HAP-1 (cell line): ENCODE measurements around the gene ANAPC2.

Experiments
- DNase-seq, 2 experiments: peaks; one replicate each; pipeline ENCODE4 v3.0.0-alpha.2; 2016 to 2020; ENCODE audit warnings: low spot score in 2 of 2
- H3K27me3 ChIP-seq: fragments of 250-450 bp; sonication (Bioruptor Pico); 2 replicates; pipeline ENCODE4 v1.5.1; 2020; ENCODE audit warnings: low read depth, mild to moderate bottlenecking, moderate library complexity
- H3K36me3 ChIP-seq: fragments of 250-450 bp; sonication (Bioruptor Pico); replicated peaks from 2 replicates; pipeline ENCODE4 v1.5.1; 2020; ENCODE audit warnings: mild to moderate bottlenecking
- H3K4me1 ChIP-seq: fragments of 250-450 bp; sonication (Bioruptor Pico); 2 replicates; pipeline ENCODE4 v1.5.1; 2020; ENCODE audit warnings: mild to moderate bottlenecking
- H3K4me3 ChIP-seq: fragments of 250-450 bp; sonication (Bioruptor Pico); 2 replicates; pipeline ENCODE4 v1.5.1; 2020; ENCODE audit warnings: mild to moderate bottlenecking, moderate library complexity
- H3K9me3 ChIP-seq: fragments of 250-450 bp; sonication (Bioruptor Pico); 2 replicates; pipeline ENCODE4 v1.5.1; 2020; ENCODE audit warnings: mild to moderate bottlenecking, moderate library complexity
- in situ Hi-C: fragments of 300-500 bp; cut with MboI; formaldehyde crosslinking; loops from 3 replicates; pipeline ENCODE4 v1.14.3; 2020; ENCODE audit warnings: low sequenced_read_pairs, inconsistent platforms, mixed read lengths

ANAPC2 gene

GRCh38 chr9:137188490-137189296 lies at the start of gene ANAPC2, which contains the start of gene SSNA1:
ANAPC2 (minus strand) TSS chr9:137188560; CDS start chr9:137188532, 28 bp downstream.
SSNA1 (plus strand) TSS chr9:137188676; CDS start chr9:137188727, 51 bp downstream.
- Histone ChIP-seq H3K4me3 (peak within 1 kb of the TSS; percentile 100), H3K9me3 (no peaks in the 10 kb centered on the region), H3K36me3 (peaks cover 34% of the 10 kb centered on the region), H3K27me3 (no peaks in the 10 kb centered on the region), H3K4me1 (peaks cover 18% of the 10 kb centered on the region)
- DNase-seq: peak; percentile 72 to 94
- in situ Hi-C loops: no loop called here

GRCh38 chr9:137236936-137237421 lies 48.6 kb upstream of the ANAPC2 start:
- Histone ChIP-seq H3K4me1 (peaks cover 11% of the 10 kb centered on the region), H3K36me3 (peaks cover 8% of the 10 kb centered on the region), H3K9me3 (no peaks in the 10 kb centered on the region), H3K4me3 (peak overlapping the region; percentile 8; the same call in 1 of the 2 replicates), H3K27me3 (no peaks in the 10 kb centered on the region)
- no peak for DNase-seq
- in situ Hi-C loops: loop anchor here (25.0 kb wide), 1 partner anchor 450 kb away; the partner anchor contains the start of genes CCDC183 and TMEM141

- Histone ChIP-seq H3K36me3 (peaks cover 4% of the 10 kb centered on the region; the same call in 1 of the 2 replicates), H3K9me3 (no peaks in the 10 kb centered on the region), H3K27me3 (no peaks in the 10 kb centered on the region), H3K4me1 (peaks cover 11% of the 10 kb centered on the region), H3K4me3 (peak overlapping the region; percentile 8; the same call in 1 of the 2 replicates)
- DNase-seq: peak; percentile 56 to 96
- in situ Hi-C loops: loop anchor here (25.0 kb wide), 1 partner anchor 449 kb away; the partner anchor contains the start of genes CCDC183 and TMEM141
Measured at GRCh38 chr9:137236238-137236935, 48.0 kb upstream of the ANAPC2 start.

- no peaks in the 10 kb centered on the region for H3K27me3 ChIP-seq
- in situ Hi-C loops: loop anchor here (25.0 kb wide), 1 partner anchor 448 kb away; the partner anchor contains the start of genes CCDC183 and TMEM141
- peaks cover 4% of the 10 kb centered on the region; the same call in 1 of the 2 replicates for H3K36me3 ChIP-seq
- DNase-seq: no peak
- H3K4me1 ChIP-seq: peaks cover 11% of the 10 kb centered on the region
- H3K4me3 ChIP-seq: no peak overlapping the region
- H3K9me3 ChIP-seq: no peaks in the 10 kb centered on the region
Measured at GRCh38 chr9:137235424-137236237, 47.3 kb upstream of the ANAPC2 start.

GRCh38 chr9:137234758-137235423 lies 46.5 kb upstream of the ANAPC2 start:
- H3K36me3 ChIP-seq: peaks cover 4% of the 10 kb centered on the region; the same call in 1 of the 2 replicates
- H3K27me3 ChIP-seq: no peaks in the 10 kb centered on the region
- H3K4me3 ChIP-seq: no peak overlapping the region
- in situ Hi-C loops: loop anchor here (25.0 kb wide), 1 partner anchor 448 kb away; the partner anchor contains the start of genes CCDC183 and TMEM141
- DNase-seq: no peak
- H3K4me1 ChIP-seq: peaks cover 11% of the 10 kb centered on the region
- H3K9me3 ChIP-seq: no peaks in the 10 kb centered on the region

GRCh38 chr9:137234055-137234697 lies 45.8 kb upstream of the ANAPC2 start:
- Histone ChIP-seq H3K4me1 (peaks cover 11% of the 10 kb centered on the region), H3K9me3 (no peaks in the 10 kb centered on the region), H3K36me3 (peaks cover 4% of the 10 kb centered on the region; the same call in 1 of the 2 replicates), H3K27me3 (no peaks in the 10 kb centered on the region), H3K4me3 (no peak overlapping the region)
- DNase-seq: no peak
- in situ Hi-C loops: loop anchor here (25.0 kb wide), 1 partner anchor 447 kb away; the partner anchor contains the start of genes CCDC183 and TMEM141

GRCh38 chr9:137233143-137233980 lies 45.0 kb upstream of the ANAPC2 start:
- in situ Hi-C loops: loop anchor here (25.0 kb wide), 1 partner anchor 446 kb away; the partner anchor contains the start of genes CCDC183 and TMEM141
- Histone ChIP-seq H3K4me3 (no peak overlapping the region), H3K27me3 (no peaks in the 10 kb centered on the region), H3K4me1 (peaks cover 5% of the 10 kb centered on the region), H3K36me3 (no peaks in the 10 kb centered on the region), H3K9me3 (no peaks in the 10 kb centered on the region)
- no peak for DNase-seq

GRCh38 chr9:137232510-137232909 lies 44.1 kb upstream of the ANAPC2 start:
- DNase-seq: no peak
- in situ Hi-C loops: loop anchor here (25.0 kb wide), 1 partner anchor 445 kb away; the partner anchor contains the start of genes CCDC183 and TMEM141
- Histone ChIP-seq H3K27me3 (no peaks in the 10 kb centered on the region), H3K4me3 (no peak overlapping the region), H3K36me3 (no peaks in the 10 kb centered on the region), H3K4me1 (peaks cover 5% of the 10 kb centered on the region), H3K9me3 (no peaks in the 10 kb centered on the region)

- Histone ChIP-seq H3K4me3 (no peak overlapping the region), H3K9me3 (no peaks in the 10 kb centered on the region), H3K27me3 (no peaks in the 10 kb centered on the region), H3K4me1 (peaks cover 5% of the 10 kb centered on the region), H3K36me3 (no peaks in the 10 kb centered on the region)
- no peak for DNase-seq
- in situ Hi-C loops: loop anchor here (25.0 kb wide), 1 partner anchor 445 kb away; the partner anchor contains the start of genes CCDC183 and TMEM141
Measured at GRCh38 chr9:137232101-137232500, 43.7 kb upstream of the ANAPC2 start.

GRCh38 chr9:137231372-137232039 lies 43.1 kb upstream of the ANAPC2 start:
- Histone ChIP-seq H3K4me1 (no peaks in the 10 kb centered on the region; the same call in 1 of the 2 replicates), H3K9me3 (no peaks in the 10 kb centered on the region), H3K36me3 (no peaks in the 10 kb centered on the region), H3K4me3 (no peak overlapping the region), H3K27me3 (no peaks in the 10 kb centered on the region)
- in situ Hi-C loops: loop anchor here (25.0 kb wide), 1 partner anchor 444 kb away; the partner anchor contains the start of genes CCDC183 and TMEM141
- DNase-seq: no peak
